Ovary (tissue), 3 donors: ENCODE measurements around the gene CEP112.

Experiments used
- CTCF ChIP-seq, 3 donors: fragments of 450-650 bp in 2 of 3; fragments of 200-600 bp in 1 of 3; IDR thresholded peaks; one replicate each; pipeline versions ENCODE4 v1.5.1 to v1.8.0; 2016 to 2022; ENCODE audit warnings: antibody characterized with exemption in 3 of 3, mild to moderate bottlenecking in 1 of 3
- POLR2A ChIP-seq: fragments of 450-650 bp; IDR thresholded peaks from one replicate; pipeline ENCODE4 v1.6.1; 2017; ENCODE audit warnings: antibody characterized with exemption, mild to moderate bottlenecking, moderate library complexity
- donor health status: DM: no; HTN: no; CAD: no.

GRCh38 chr17:65953316-65954147 lies 238.4 kb downstream of the CEP112 start:
- no peak for TF ChIP-seq CTCF (IDR thresholded peaks at IDR 0.05)
- TF ChIP-seq POLR2A = no peak
